Subcutaneous adipose tissue (tissue), 4 donors: Measurements from ENCODE around the gene ATP2C2. TPM values are rescaled to one million over a fixed set of nuclear protein-coding genes. Genes with fewer than 3 reads are reported as not detected.

Experiments
- total RNA-seq, 4 donors: library from RNA; depleted of rRNA; stranded (reverse); fragments of >200 nt; gene quantifications; one replicate each; pipeline ENCODE4 v1.1.0, GENCODE V29; 2016
- TF ChIP-seq, protein P1 (sequence below): fragments of 450-650 bp; IDR thresholded peaks from one replicate; pipeline ENCODE4 v1.5.1; 2016; ENCODE audit warnings: low read depth, mild to moderate bottlenecking, control low read depth, antibody characterized with exemption, moderate library complexity

The ATP2C2 gene
- total RNA-seq, 4 donors from 2014 or later, result not detected

DNA sequence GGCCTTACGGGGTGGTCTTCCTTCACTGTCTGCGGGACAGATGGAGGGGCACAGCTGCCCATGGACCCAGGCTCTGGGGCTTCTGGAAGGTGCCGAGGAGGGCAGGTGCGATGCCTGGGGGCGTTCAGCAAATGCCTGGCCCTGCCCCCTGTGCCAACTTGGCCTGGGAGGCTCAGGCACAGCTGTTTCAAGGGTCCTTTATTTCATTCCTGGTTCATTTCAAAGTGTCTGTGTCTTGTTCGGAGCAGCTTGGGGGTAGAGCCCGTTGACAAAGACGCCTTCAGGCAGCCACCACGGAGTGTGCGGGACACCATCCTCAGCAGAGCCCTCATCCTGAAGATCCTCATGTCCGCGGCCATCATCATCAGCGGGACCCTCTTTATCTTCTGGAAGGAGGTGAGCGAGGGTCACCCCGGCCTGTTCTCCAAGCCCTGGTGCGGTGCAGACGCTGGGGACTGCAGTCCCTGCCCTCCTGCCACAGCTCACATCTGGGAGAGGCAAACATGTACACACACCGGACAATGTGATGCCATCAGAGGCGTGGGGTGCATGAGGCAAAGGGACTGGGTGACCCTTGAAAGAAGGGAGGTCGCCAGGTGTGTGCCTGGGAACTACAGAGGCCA, 92.2 kb downstream of the ATP2C2 start:
- TF ChIP-seq, protein P1, sequence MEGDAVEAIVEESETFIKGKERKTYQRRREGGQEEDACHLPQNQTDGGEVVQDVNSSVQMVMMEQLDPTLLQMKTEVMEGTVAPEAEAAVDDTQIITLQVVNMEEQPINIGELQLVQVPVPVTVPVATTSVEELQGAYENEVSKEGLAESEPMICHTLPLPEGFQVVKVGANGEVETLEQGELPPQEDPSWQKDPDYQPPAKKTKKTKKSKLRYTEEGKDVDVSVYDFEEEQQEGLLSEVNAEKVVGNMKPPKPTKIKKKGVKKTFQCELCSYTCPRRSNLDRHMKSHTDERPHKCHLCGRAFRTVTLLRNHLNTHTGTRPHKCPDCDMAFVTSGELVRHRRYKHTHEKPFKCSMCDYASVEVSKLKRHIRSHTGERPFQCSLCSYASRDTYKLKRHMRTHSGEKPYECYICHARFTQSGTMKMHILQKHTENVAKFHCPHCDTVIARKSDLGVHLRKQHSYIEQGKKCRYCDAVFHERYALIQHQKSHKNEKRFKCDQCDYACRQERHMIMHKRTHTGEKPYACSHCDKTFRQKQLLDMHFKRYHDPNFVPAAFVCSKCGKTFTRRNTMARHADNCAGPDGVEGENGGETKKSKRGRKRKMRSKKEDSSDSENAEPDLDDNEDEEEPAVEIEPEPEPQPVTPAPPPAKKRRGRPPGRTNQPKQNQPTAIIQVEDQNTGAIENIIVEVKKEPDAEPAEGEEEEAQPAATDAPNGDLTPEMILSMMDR, result no peak

- TF ChIP-seq, protein P1, result no peak
Observed at GRCh38 chr16:84461029-84461412, 92.7 kb downstream of the ATP2C2 start.

- TF ChIP-seq, protein P1, result no peak
Observed at GRCh38 chr16:84461413-84462295, 93.3 kb downstream of the ATP2C2 start.

GRCh38 chr16:84462296-84463210, 94.2 kb downstream of the ATP2C2 start:
- TF ChIP-seq, protein P1, result no peak

GRCh38 chr16:84463221-84463620, 94.9 kb downstream of the ATP2C2 start:
- TF ChIP-seq, protein P1, result no peak

GRCh38 chr16:84464116-84464515, 95.8 kb downstream of the ATP2C2 start:
- TF ChIP-seq, protein P1, result no peak

- TF ChIP-seq, protein P1, result no peak
Observed at GRCh38 chr16:84465154-84465553, 96.8 kb downstream of the ATP2C2 start.
